CD4-positive, alpha-beta T cell treated with Interleukin-17A for 4 hours (primary cell): Measurements from ENCODE around the gene GDPD2.

Experiments
- DNase-seq: peaks from one replicate; pipeline ENCODE4 v3.0.0-alpha.2; 2020; ENCODE audit warnings: mixed read lengths

The GDPD2 gene

DNA sequence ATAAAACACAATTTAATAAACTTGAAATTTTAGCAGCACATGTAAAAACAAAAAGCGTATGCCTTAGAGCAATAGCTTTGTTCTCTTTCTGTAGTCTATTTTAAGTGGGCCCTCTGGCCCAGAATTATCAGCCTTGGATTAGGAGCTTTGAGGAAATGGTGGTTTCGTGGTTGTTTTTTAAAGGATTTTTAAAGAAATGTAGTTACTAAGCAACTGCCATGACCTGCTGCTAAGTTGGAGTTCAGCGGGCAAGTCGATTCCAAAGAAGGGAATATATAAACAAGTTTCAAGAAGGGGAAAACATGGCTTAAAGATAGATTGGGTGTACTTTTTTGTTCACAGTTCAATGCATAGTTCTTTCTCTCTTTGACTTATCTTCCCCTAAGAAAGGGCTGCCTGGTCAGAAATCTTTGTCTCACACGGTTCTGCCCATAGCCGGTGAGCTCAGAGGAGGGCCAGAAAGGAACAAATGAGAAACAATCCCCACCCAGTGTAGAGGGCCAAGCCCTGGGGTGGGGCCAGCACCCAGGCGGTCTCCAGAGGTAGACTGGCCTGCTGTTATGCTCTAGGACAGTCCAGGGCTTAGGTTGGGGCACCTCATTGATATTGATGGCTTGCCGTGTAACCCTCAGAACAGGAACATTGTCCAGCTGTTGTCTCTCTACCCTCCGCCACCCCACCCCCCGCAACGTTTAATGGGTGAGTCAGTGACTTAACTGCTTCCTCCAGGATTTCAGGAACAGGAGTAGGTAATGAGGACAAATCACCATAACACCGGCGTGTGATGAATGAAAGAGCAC is 54.0 kb downstream of the GDPD2 start:
- DNase-seq = no peak

GRCh38 chrX:70477734-70478075 is 54.6 kb downstream of the GDPD2 start:
- DNase-seq = no peak

GRCh38 chrX:70478526-70479245 is 55.6 kb downstream of the GDPD2 start:
- DNase-seq = no peak

- no peak for DNase-seq
These were observed 56.3 kb downstream of the GDPD2 start for GRCh38 chrX:70479247-70479921.

DNA sequence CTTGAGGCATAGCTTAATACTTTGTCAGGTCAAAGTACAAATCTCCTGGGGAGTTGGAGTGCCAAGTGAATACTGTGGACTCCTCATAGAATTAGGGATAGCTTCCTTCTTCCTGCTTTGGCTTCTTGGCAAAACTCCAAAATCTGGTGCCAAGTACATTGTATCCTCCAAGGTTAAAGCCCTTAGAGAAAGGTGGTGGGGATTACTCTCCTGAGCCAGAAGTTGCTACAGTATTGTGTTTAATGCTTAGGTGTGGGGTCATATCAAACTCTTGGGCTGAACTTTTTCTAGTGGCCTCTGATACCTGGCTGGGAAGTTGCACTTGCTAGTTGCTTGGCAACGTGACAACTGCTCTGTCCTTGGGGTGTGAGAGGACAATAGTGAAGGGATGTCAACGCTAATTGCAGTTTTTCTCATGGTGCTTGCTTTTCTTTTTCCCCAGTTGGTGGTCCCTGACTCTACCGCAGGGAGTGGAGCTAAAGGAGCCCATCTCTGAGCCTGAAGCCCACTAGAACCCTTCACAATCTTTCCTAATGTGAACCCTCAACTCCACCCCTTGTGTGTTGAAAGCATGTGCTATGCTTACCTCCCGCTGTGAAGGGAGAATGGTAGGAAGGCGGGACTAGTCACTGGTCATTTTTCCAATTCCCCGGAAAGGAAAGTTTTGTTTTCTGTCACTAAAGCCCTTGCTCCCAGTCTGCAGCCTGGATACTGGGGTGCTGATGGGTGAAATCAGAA is 57.0 kb downstream of the GDPD2 start:
- no peak for DNase-seq

GRCh38 chrX:70480660-70481018 is 57.5 kb downstream of the GDPD2 start:
- no peak for DNase-seq

- DNase-seq = no peak
These were observed 58.6 kb downstream of the GDPD2 start for GRCh38 chrX:70481471-70482270.

GRCh38 chrX:70482300-70482699 is 59.2 kb downstream of the GDPD2 start:
- no peak for DNase-seq
